ENCODE measurements around the gene EML6. TPM values are rescaled to one million over a fixed set of nuclear protein-coding genes. Genes with fewer than 3 reads are reported as not detected.

EML6 gene
- total and polyA plus RNA-seq, 7 donors, result 0.38 to 9.3 (median 2.5) TPM

GRCh38 chr2:54808661-54809060, 85.2 kb downstream of the EML6 start:
- Histone ChIP-seq H3K27me3 (ENCODE audit: insufficient read depth in 3 of 3, low read length in 2 of 3) (no peaks in the 10 kb centered on the region), H3K27ac (no peak overlapping the region), H3K9me3 (peaks cover 6% of the 10 kb centered on the region), H3K36me3 (ENCODE audit: insufficient read depth in 1 of 2, low read depth in 1 of 2) (no peaks in the 10 kb centered on the region), H3K4me1 (no peaks in the 10 kb centered on the region), H3K4me3 (no peak overlapping the region)
- DNase-seq (no peak), ATAC-seq (no peak)
- 65 to 74% (median 72%) methylated on average over 1 of the region's 1 CpG for WGBS, 3 donors
- intact Hi-C loops (cut with DNase I), result no loop called here
- no peak for TF ChIP-seq CTCF (IDR thresholded peaks at IDR 0.05)

GRCh38 chr2:54809819-54810218, 86.4 kb downstream of the EML6 start:
- TF ChIP-seq CTCF (IDR thresholded peaks at IDR 0.05), result no peak
- Histone ChIP-seq H3K36me3 (ENCODE audit: insufficient read depth in 1 of 2, low read depth in 1 of 2) (no peaks in the 10 kb centered on the region), H3K9me3 (peaks cover 6% of the 10 kb centered on the region), H3K27me3 (ENCODE audit: insufficient read depth in 3 of 3, low read length in 2 of 3) (no peaks in the 10 kb centered on the region), H3K27ac (no peak overlapping the region), H3K4me1 (no peaks in the 10 kb centered on the region), H3K4me3 (no peak overlapping the region)
- intact Hi-C loops (cut with DNase I), result no loop called here
- ATAC-seq (peak; percentile 61 to 89 (median 74)), DNase-seq (no peak)

- no peak for DNase-seq
- TF ChIP-seq CTCF (IDR thresholded peaks at IDR 0.05), result no peak
- Histone ChIP-seq H3K36me3 (ENCODE audit: insufficient read depth in 1 of 2, low read depth in 1 of 2) (no peaks in the 10 kb centered on the region), H3K9me3 (peaks cover 3% of the 10 kb centered on the region), H3K4me1 (no peaks in the 10 kb centered on the region), H3K27ac (no peak overlapping the region), H3K4me3 (no peak overlapping the region), H3K27me3 (ENCODE audit: insufficient read depth in 3 of 3, low read length in 2 of 3) (no peaks in the 10 kb centered on the region)
- 34 to 45% (median 34%) methylated on average over 3 of the region's 3 CpGs for WGBS, 3 donors
- intact Hi-C loops (cut with DNase I), result no loop called here
- ATAC-seq, result no peak
These were observed 86.8 kb downstream of the EML6 start for GRCh38 chr2:54810246-54810645.

GRCh38 chr2:54813584-54813983, 90.1 kb downstream of the EML6 start:
- Histone ChIP-seq H3K9me3 (no peaks in the 10 kb centered on the region), H3K4me3 (no peak overlapping the region), H3K36me3 (ENCODE audit: insufficient read depth in 1 of 2, low read depth in 1 of 2) (no peaks in the 10 kb centered on the region), H3K27me3 (ENCODE audit: insufficient read depth in 3 of 3, low read length in 2 of 3) (no peaks in the 10 kb centered on the region), H3K27ac (no peak overlapping the region), H3K4me1 (no peaks in the 10 kb centered on the region)
- ATAC-seq (no peak), DNase-seq (no peak)
- intact Hi-C loops (cut with DNase I), result no loop called here
- 86 to 90% (median 87%) methylated on average over 1 of the region's 1 CpG for WGBS, 3 donors
- no peak for TF ChIP-seq CTCF (IDR thresholded peaks at IDR 0.05)

- DNase-seq, result no peak
- no peak for ATAC-seq
- intact Hi-C loops (cut with DNase I), result no loop called here
- WGBS, 3 donors, result 70 to 73% (median 70%) methylated on average over 9 of the region's 9 CpGs
- Histone ChIP-seq H3K4me1 (no peaks in the 10 kb centered on the region), H3K4me3 (no peak overlapping the region), H3K36me3 (ENCODE audit: insufficient read depth in 1 of 2, low read depth in 1 of 2) (no peaks in the 10 kb centered on the region), H3K27me3 (ENCODE audit: insufficient read depth in 3 of 3, low read length in 2 of 3) (no peaks in the 10 kb centered on the region), H3K9me3 (no peaks in the 10 kb centered on the region), H3K27ac (no peak overlapping the region)
- TF ChIP-seq CTCF (IDR thresholded peaks at IDR 0.05), result no peak
These were observed 91.1 kb downstream of the EML6 start for GRCh38 chr2:54814389-54815147.

All from psoas muscle (tissue), 8 donors.